ENCODE data around the gene NTN4.

- TF ChIP-seq POLR2AphosphoS5 (IDR thresholded peaks at IDR 0.05; ENCODE audit: low read depth, low read length) (no peak), POLR2A (IDR thresholded peaks at IDR 0.05; ENCODE audit: low read depth, low read length) (no peak), TAF1 (IDR thresholded peaks at IDR 0.05; ENCODE audit: borderline replicate concordance, low read depth, low read length) (no peak)
These were observed 166.0 kb downstream of the NTN4 start for GRCh38 chr12:95624589-95624988.

Data from GM12892 (cell line).